DND-41 (cell line): ENCODE data around the gene NOBOX.
"Not testable (repeated sequence)": the region's sequence is repeated elsewhere in the genome, so short reads cannot be mapped to it uniquely, and the experiment has no call there.

ENCODE experiments used
- CTCF ChIP-seq: IDR thresholded peaks from 2 replicates; pipeline ENCODE4 v1.5.1; 2012; ENCODE audit warnings: borderline replicate concordance, low read length, moderate library complexity, mild to moderate bottlenecking; ENCODE audit not compliant: poor library complexity, severe bottlenecking; ENCODE audit errors: extremely low read depth
- EZH2 ChIP-seq: IDR thresholded peaks from 3 replicates; pipeline ENCODE4 v1.6.1; 2012; ENCODE audit warnings: borderline replicate concordance, low read depth, mild to moderate bottlenecking, moderate library complexity, low read length, inconsistent platforms; ENCODE audit not compliant: severe bottlenecking

DNA sequence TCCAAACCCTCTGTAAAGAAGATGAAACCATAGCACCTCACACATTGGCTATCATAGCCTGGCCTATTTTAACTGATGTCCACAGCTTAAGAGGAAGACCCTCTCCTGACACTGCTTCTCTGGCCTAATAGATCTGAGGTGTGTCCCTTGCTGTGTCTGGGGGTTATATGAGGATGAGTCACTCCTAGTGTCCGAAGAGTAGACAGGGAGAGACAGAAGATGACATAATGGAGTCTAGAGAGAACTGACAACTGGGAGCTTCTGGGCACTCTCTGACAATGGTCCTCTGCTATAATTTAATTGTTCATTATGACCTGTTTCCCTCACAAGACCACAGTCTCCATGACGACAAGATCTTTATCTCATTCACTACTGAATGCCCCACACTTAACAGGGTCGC is 41.4 kb downstream of the NOBOX start:
- TF ChIP-seq CTCF, EZH2: not testable (repeated sequence)
